ENCODE data around the gene EOMES.

EOMES gene

GRCh38 chr3:27714692-27715453 is 7.2 kb downstream of the EOMES start:
- Mint-ChIP-seq H3K27ac (no peak overlapping the region), H3K4me1 (peaks cover 30% of the 10 kb centered on the region), H3K4me3 (peak overlapping the region; percentile 90 to 95 (median 91)), H3K9me3 (peaks cover 2% of the 10 kb centered on the region), H3K36me3 (ENCODE audit: low read depth) (no peaks in the 10 kb centered on the region), H3K27me3 (ENCODE audit: low read depth) (peaks cover 99% of the 10 kb centered on the region)
- no peak for TF ChIP-seq CTCF (IDR thresholded peaks at IDR 0.05; ENCODE audit: unreplicated experiment in 3 of 3)

- H3K27me3 Mint-ChIP-seq (ENCODE audit: low read depth) = peaks cover 98% of the 10 kb centered on the region
- no peak overlapping the region for H3K27ac Mint-ChIP-seq
- H3K9me3 Mint-ChIP-seq = no peaks in the 10 kb centered on the region
- H3K4me3 Mint-ChIP-seq = peak overlapping the region; percentile 90 to 95 (median 91)
- TF ChIP-seq CTCF (IDR thresholded peaks at IDR 0.05; ENCODE audit: unreplicated experiment in 3 of 3) = no peak
- H3K36me3 Mint-ChIP-seq (ENCODE audit: low read depth) = no peaks in the 10 kb centered on the region
- H3K4me1 Mint-ChIP-seq = peaks cover 30% of the 10 kb centered on the region
Observed at GRCh38 chr3:27714146-27714526, 8.0 kb downstream of the EOMES start.

GRCh38 chr3:27713435-27714145 is 8.5 kb downstream of the EOMES start:
- peaks cover 30% of the 10 kb centered on the region for H3K4me1 Mint-ChIP-seq
- H3K27ac Mint-ChIP-seq = no peak overlapping the region

GRCh38 chr3:27713078-27713423 is 9.1 kb downstream of the EOMES start:
- Mint-ChIP-seq H3K9me3 (no peaks in the 10 kb centered on the region), H3K4me3 (peak overlapping the region; percentile 90 to 95 (median 91)), H3K4me1 (peaks cover 30% of the 10 kb centered on the region), H3K36me3 (ENCODE audit: low read depth) (no peaks in the 10 kb centered on the region), H3K27me3 (ENCODE audit: low read depth) (peaks cover 98% of the 10 kb centered on the region), H3K27ac (no peak overlapping the region)
- no peak for TF ChIP-seq CTCF (IDR thresholded peaks at IDR 0.05; ENCODE audit: unreplicated experiment in 3 of 3)

More at GRCh38 chr3:27713435-27714145, 8.5 kb downstream of the EOMES start:
- Mint-ChIP-seq H3K36me3 (ENCODE audit: low read depth) (no peaks in the 10 kb centered on the region), H3K4me3 (peak overlapping the region; percentile 90 to 95 (median 91)), H3K27me3 (ENCODE audit: low read depth) (peaks cover 98% of the 10 kb centered on the region), H3K9me3 (no peaks in the 10 kb centered on the region)
- TF ChIP-seq CTCF (IDR thresholded peaks at IDR 0.05; ENCODE audit: unreplicated experiment in 3 of 3) = no peak

GRCh38 chr3:27712136-27713077 is 9.7 kb downstream of the EOMES start:
- no peaks in the 10 kb centered on the region for H3K36me3 Mint-ChIP-seq (ENCODE audit: low read depth)
- H3K27me3 Mint-ChIP-seq (ENCODE audit: low read depth) = peaks cover 94% of the 10 kb centered on the region
- H3K4me1 Mint-ChIP-seq = peaks cover 30% of the 10 kb centered on the region
- H3K4me3 Mint-ChIP-seq = peak overlapping the region; percentile 90 to 95 (median 91)
- H3K27ac Mint-ChIP-seq = no peak overlapping the region
- H3K9me3 Mint-ChIP-seq = no peaks in the 10 kb centered on the region
- peak; percentile 78 for TF ChIP-seq CTCF (IDR thresholded peaks at IDR 0.05; ENCODE audit: unreplicated experiment in 3 of 3)
